Measurements from ENCODE around the gene CCL5. TPM values are rescaled to one million over a fixed set of nuclear protein-coding genes. Genes with fewer than 3 reads are reported as not detected.
A peak's percentile ranks its signal among the peaks of the same experiment; 100 is the strongest.
"Not testable (repeated sequence)": the region's sequence is repeated elsewhere in the genome, so short reads cannot be mapped to it uniquely, and the experiment has no call there.

CCL5 gene
- total RNA-seq, 6 donors from 2014 or later = 11.5 to 17.6 (median 15.3) TPM

- TF ChIP-seq POLR2A (IDR thresholded peaks at IDR 0.05) (no peak), CTCF (IDR thresholded peaks at IDR 0.05) (no peak), POLR2AphosphoS5 (IDR thresholded peaks at IDR 0.05) (no peak), EP300 (IDR thresholded peaks at IDR 0.05) (no peak)
- Histone ChIP-seq H3K27ac (no peak overlapping the region), H3K4me1 (peaks cover 0 to 10% (median 0%) of the 10 kb centered on the region in 4 donors), H3K9me3 (no peaks in the 10 kb centered on the region), H3K27me3 (no peaks in the 10 kb centered on the region), H3K36me3 (no peaks in the 10 kb centered on the region), H3K4me3 (no peak overlapping the region)
- DNase-seq = peak in 1 of 2 donors; percentile 30
- no peak for ATAC-seq (ENCODE audit: low FRiP score in 2 of 2)
- 73 to 75% methylated on average over 5 of the region's 5 CpGs for WGBS, 2 donors
Observed at GRCh38 chr17:35900280-35900679, 20.1 kb upstream of the CCL5 start.

- Histone ChIP-seq H3K4me3 (no peak overlapping the region), H3K27me3 (no peaks in the 10 kb centered on the region), H3K36me3 (no peaks in the 10 kb centered on the region), H3K9me3 (no peaks in the 10 kb centered on the region), H3K27ac (no peak overlapping the region), H3K4me1 (peaks cover 0 to 10% (median 0%) of the 10 kb centered on the region in 4 donors)
- WGBS, 2 donors = 50 to 53% methylated on average over 3 to 6 of the region's 6 CpGs
- TF ChIP-seq EP300 (IDR thresholded peaks at IDR 0.05) = no peak
- TF ChIP-seq POLR2A (IDR thresholded peaks at IDR 0.05) = no peak
- TF ChIP-seq CTCF (IDR thresholded peaks at IDR 0.05) = no peak
- no peak for TF ChIP-seq POLR2AphosphoS5 (IDR thresholded peaks at IDR 0.05)
- DNase-seq (peak in 1 of 2 donors; percentile 35), ATAC-seq (ENCODE audit: low FRiP score in 2 of 2) (no peak)
Observed at GRCh38 chr17:35898283-35899070, 18.3 kb upstream of the CCL5 start.

DNA sequence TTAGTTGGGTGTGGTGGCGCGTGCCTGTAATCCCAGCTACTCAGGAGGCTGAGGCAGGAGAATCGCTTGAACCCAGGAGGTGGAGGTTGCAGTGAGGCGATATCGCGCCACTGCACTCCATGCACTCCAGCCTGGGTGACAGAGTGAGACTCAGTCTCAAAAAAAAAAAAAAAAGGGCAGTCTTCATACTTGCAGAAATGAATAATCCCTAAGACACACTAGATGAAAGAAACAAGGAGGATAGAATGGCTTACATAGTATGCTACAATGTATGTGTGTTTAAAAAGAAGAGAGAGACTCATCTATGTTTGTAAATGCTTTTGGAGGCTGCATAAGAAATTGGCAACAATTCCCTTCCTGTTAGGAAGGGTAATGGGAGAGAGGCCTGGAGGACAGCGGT lies 17.6 kb upstream of the CCL5 start:
- not testable (repeated sequence) for H3K9me3 ChIP-seq; H3K4me3 ChIP-seq; ATAC-seq (ENCODE audit: low FRiP score in 2 of 2); DNase-seq; H3K27me3 ChIP-seq; H3K36me3 ChIP-seq; H3K27ac ChIP-seq
- peaks cover 0 to 10% (median 0%) of the 10 kb centered on the region in 4 donors for H3K4me1 ChIP-seq
- WGBS, 2 donors = 91 to 96% methylated on average over 7 of the region's 7 CpGs

DNA sequence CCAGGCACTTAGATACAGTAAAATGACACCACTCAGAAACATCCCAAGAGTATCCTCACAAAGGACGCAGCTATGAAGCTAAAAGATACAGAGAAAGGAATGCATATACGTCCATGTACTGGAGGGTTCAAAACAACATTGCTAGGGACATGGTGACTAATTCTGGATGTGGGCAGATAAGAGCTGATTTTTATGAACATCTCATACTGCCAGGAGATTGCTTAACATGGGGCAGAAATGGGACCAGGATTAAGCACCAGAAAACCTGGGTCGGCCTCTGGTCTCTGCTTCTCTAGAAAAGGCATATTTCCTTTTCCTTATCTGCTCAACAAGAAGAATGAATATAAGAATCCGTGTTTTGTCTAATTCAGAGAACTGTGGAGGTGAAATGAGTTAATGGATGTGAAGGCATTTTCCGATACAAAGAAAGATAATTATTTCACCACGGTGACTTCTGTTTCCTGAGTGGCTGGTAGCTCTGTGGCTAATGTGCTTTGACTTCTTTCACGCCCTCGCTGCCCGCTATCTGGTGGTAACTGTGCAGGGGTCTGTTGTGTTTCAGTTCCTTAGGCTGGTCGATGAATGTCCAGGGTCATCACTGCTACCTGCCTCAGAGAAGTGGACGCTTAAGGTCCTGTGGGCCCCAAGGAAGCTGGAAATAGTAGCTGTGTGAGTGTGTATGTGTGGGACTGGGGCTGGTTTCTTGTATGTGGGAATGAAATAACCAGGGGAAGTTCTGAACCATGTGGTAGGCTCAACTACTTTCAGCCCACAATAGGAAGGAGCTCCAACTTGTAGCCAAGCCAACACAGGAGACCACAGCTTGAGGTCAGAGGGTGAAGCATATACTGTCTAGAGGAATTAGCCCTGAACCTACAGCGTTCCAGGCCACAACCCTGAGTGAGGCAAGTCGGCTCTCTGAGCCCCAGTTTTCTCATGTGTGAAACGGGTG lies 15.8 kb upstream of the CCL5 start:
- Histone ChIP-seq H3K4me3 (no peak overlapping the region), H3K9me3 (no peaks in the 10 kb centered on the region), H3K36me3 (no peaks in the 10 kb centered on the region), H3K27ac (no peak overlapping the region), H3K27me3 (no peaks in the 10 kb centered on the region), H3K4me1 (peaks cover 0 to 14% (median 0%) of the 10 kb centered on the region in 4 donors)
- TF ChIP-seq EP300 (IDR thresholded peaks at IDR 0.05) = no peak
- WGBS, 2 donors = 59 to 64% methylated on average over 13 to 14 of the region's 14 CpGs
- ATAC-seq (ENCODE audit: low FRiP score in 2 of 2) = peak; percentile 35 to 61
- DNase-seq = peak in 1 of 2 donors; percentile 40

- Histone ChIP-seq H3K27me3 (no peaks in the 10 kb centered on the region), H3K4me3 (no peak overlapping the region), H3K27ac (no peak overlapping the region), H3K4me1 (peaks cover 0 to 22% (median 5%) of the 10 kb centered on the region in 4 donors), H3K36me3 (no peaks in the 10 kb centered on the region), H3K9me3 (no peaks in the 10 kb centered on the region)
- no peak for TF ChIP-seq POLR2AphosphoS5 (IDR thresholded peaks at IDR 0.05)
- ATAC-seq (ENCODE audit: low FRiP score in 2 of 2) (no peak), DNase-seq (no peak)
- 95 to 100% methylated on average over 7 of the region's 7 CpGs for WGBS, 2 donors
Observed at GRCh38 chr17:35894206-35894605, 14.0 kb upstream of the CCL5 start.

- TF ChIP-seq POLR2A (IDR thresholded peaks at IDR 0.05) (no peak), CTCF (IDR thresholded peaks at IDR 0.05) (no peak), POLR2AphosphoS5 (IDR thresholded peaks at IDR 0.05) (no peak)
- H3K4me1 ChIP-seq = peaks cover 0 to 17% (median 5%) of the 10 kb centered on the region in 4 donors
- 96 to 100% methylated on average over 3 to 4 of the region's 4 CpGs for WGBS, 2 donors
- no peak for DNase-seq
- H3K36me3 ChIP-seq = no peaks in the 10 kb centered on the region
- ATAC-seq (ENCODE audit: low FRiP score in 2 of 2) = no peak
- H3K4me3 ChIP-seq = no peak overlapping the region
- H3K9me3 ChIP-seq = no peaks in the 10 kb centered on the region
- H3K27me3 ChIP-seq = no peaks in the 10 kb centered on the region
- no peak overlapping the region for H3K27ac ChIP-seq
Observed at GRCh38 chr17:35893751-35894150, 13.6 kb upstream of the CCL5 start.
